ENCODE measurements around the gene HHATL.

The HHATL gene

DNA sequence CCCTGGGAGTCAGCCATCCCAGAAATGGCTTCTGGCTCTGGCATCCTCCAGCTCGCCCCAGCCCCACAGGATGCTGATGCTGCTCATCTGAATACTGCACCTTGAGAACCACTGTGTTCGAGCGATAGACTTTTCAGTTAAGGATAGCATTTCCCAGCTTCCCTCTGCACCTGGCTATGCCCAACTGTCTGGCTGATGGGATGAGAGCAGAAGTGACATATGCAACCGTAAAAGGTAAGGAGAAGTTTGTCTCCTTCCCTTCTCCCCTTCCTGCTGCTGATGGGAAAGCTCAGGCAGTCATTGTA is 9.7 kb upstream of the HHATL start:
- DNase-seq = no peak

DNA sequence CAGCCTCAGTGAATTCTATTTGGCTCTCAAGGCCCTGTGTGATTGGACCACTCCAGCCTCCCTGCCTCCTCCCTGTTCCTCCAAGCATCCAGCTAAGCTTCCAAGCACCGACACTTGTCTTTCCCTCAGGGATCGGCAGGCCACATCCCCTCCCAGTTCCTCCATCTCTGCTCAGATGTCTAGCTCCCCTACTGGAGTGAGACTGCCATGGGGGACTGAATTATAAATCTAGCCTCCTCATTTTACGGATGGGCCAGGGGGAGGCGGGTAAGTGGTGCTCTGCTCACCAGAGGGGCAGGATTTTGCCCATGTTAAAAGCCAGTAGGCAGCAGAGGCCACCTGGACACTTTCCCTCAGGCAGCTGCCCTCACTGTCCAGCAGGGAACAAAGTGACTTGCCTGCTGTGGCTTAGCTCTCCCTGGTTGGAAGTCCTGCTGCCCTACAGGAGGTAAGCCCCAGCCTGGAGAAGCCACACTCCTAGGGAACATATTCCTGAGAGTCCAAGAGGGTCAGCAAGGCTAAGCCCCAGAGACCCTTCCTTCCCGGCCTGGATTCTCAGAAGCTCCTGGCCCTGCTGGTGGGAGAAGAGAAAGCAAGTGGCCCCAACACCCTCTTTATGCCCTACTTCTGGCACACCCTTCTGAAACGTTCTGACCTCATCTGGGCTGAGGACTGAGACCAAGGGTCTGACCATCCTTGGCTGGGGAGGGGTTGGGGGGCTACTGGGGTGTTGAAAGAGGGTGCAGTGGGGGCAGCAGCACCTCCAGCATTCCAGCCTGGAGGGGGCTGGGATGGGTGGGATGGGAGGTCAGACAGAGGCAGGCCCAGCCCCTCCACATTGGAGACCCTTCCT is 9.1 kb upstream of the HHATL start:
- DNase-seq = no peak

DNA sequence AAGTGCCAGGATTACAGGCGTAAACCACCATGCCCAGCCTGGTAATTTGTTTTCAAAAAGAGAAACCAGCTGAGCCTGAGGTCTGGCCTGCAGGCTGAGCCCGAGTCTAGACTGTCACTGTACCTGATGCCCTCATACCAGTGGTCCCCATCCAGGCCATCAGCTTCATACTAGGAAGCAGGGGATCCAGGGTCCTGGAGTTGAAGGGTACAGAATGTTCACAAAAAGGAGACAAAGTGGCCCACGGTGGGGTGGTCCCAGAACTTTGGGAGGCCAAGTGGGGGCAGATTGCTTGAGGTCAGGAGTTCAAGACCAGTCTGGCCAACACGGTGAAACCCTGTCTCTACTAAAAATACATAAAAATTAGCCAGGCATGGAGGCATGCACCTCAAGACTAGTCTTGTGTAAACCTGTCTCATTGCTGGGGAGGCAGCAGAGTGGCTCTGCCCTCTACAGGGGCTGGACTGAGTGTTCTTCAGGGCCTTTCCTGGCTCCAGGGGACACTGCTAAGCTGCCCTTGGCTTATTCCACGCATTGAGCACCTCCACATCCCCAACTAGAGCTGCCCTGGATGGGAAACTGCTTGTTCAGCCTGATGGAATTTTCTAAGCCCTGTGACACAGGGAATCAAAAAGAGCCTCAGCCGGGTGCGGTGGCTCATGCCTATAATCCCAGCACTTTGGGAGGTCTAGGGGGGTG is 7.9 kb upstream of the HHATL start:
- DNase-seq = no peak

DNA sequence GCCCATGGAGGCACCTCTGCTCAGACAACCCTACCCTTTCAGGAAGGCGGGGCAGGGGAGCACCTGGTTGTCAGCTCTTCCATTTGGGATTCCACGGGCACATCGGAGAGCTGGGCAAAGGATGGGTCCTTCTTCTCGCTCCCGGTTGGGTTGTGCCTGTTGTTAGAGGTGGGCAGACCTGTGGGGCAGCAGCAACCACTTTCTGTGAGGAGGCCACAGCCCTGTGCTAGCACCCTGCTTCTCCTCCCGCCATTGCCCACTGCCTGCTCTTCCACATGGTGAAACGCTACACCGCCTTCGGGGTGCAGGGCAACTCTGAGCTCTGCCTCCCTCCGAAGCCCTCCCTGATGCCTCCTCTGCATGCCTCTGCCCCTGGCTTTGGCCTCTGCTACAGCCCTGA is 7.0 kb upstream of the HHATL start:
- no peak for DNase-seq

DNA sequence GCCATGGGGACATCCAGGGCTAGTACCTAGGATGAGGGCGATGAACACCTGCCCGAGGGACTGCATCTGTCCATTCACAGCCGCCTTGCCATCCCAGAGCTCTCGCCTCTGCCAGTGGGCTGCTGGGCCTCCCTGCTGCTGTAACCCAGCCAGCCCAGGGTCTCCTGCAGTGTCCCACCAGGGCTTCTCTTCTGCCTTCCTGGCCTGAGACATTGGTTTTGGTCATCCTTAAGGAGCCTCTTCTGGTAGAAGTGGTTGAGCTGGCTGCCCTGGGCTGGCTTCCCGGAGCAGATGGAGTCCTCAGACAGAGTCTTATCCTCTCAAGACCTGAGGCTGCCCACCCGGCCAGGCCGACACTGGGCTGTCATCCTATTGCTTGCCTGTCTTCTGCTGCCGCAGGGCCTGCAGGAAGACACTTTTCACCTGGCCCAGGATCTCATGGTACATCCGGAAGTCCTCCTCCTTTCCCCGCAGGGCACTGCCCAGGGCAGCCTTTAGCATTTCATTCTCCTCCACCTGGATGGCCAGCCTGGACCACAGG is 6.1 kb upstream of the HHATL start:
- no peak for DNase-seq

DNA sequence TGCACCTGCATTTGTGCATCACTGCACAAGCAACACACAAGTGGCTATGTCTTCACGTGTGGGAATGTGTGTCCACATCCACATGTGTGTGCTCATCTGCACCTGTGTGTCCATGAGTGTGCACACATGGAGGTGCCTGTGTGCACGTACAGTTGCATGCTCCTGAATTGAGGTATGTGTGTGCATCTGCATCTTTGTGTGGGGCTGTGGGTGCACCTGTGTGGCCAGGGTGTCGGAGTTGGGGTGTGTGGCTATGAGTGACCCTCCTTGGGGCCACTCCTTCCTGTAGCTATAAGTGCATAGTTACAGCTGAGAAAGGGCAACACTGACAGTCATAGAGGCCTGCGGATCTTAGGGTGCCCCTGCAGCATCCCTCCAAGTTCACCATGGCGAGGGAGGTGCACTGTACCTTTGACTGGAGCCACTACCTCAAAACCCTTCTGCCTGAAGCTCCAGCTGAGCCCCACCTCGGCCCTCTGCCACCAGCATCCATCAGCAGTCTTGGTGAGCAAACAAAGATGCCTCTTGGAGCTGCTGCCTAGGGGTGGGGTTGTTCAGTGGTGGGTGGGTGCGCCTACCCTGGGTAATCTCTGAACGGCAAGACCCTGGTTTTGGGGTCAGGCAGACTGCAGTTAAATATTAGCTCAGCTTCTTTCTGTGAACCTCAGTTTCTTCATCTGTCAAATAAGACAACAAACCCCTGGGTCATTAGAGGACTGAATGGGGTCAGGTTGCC is 5.2 kb upstream of the HHATL start:
- no peak for DNase-seq

DNA sequence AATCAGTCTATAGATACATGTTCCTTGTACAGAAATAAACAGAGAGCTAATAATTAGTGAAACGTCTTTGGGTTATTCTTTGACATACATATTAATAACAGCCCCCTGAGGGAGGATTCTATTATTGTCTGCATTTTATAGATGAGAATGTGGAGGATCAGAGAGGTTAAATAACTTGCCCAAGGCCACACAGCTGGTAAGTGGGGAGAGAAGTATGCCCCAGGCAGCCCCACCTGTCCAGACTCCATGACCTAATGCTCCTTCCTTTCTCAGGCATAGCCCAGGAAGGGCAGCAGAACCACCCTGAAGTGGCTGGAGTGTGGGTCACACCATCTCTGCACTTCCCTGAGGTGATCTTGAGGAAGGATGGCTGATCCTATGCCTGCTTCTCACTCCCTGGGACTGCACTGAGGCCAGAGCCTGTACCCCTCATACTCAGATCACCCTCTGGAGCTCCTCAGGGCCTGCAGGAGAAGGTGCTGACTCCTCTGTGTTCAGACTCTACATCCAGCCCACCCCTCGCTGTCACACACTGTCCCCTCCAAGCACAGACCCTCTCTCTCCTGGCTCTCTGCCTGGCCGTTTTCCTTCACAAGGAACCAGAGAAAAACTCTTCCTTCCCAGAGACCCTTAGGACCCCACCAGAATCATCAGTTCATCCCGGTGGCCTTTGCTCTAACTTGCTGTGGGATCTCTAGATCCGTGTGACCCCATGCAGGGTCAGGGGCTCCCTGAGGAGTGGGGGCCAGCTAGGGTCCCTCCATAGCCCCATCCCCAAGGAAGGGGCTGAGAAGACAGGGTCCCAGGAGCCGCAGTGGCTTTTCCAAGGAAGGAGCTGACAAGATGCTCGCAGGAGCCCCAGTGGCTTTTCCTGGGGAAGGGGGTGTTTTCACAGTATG is 4.4 kb upstream of the HHATL start:
- no peak for DNase-seq

DNA sequence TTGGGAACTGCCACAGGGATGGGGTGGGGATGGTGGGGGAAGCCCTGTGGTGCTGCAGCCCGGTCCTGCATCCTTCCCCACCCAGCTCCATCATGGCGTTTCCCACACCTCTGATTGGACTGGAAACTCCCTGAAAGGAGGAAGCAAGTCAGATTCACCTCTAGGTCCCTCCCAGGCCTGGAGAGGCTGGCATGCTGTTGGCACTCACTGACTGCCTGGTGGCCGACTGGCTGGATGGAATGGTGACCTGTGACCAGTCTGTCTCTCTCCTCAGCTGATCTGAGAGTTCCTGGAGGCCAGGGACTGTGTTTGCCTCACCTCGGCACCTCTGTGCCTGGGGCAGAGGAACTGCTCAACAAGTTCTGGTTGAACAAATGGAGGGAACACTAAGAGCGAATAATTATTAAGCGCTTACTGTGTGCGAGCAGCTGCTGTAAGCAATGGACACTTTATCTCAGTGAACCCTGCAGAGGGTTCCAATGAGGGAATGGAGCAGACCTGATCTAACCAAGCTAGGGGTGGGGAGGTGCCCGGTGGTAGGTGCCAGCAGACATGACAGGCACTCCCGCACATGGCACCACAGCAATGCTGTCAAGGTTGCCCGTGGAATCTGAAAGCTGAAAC is 3.5 kb upstream of the HHATL start:
- DNase-seq = no peak

DNA sequence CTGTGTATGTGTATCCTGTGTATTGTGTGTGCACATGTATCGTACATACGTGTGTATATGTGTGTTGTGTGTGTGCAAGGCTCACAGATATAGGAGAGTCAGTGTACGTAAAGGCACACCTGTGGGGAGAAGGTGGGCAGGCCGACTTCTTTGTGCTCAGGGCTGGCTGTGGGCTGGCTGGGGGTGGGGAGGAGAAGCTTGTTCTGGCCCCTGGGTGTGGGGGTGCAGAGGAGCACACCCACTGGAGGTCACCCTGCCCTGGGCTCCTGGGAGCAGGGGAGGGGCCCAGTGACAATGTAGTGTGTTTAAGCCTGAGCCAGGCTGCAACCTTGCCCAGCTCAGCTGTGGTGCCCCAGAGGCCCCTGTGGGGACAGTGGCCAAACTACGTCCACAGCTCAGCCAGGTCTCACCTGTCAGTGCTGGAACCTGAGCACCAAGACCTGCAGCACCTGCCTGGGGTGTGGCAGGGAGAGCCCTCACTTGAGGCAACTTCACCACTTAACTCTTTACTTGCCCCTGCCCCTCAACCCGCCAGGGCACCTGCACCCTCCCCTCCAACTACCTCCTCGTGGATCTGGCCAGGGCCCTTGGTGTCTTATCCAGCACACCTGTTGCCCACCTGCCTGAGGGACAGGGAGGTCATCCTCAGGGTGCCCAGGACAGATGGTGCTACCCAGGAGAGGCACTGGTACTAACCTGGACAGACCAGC is 2.6 kb upstream of the HHATL start:
- no peak for DNase-seq

DNA sequence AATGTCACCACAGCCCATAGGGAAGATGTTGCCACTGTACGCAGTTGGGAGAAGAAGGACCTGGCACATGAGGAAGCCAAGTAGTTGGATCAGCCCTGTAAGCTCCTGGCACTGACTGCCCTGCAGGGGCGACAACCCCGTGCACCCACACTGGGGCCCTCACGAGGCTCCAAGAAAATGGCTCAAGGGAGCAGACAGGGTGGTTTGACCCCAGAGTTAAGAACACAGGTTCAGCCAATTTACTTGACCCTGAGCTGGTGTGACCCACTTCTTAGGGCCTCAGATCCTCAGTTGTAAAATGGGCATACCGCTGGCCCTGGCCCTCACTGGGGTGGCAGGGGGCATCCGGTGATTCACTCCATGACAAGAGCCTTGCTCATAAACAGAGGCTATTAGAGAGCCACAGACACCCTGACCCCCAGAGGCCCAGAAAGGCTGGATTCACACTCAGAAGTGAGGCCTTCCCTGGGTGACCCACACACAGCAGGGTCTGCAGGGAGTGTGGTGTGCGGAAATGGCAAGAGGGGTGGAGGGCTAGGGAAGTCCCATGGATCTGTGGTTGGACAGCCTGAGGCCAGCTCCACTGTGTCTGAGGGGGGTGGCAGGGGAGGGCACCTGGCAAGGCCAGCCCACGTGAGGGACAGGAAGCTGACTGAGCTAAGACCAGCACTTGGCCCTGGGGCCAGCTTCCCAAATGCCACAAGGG is 1.7 kb upstream of the HHATL start:
- DNase-seq = no peak

DNA sequence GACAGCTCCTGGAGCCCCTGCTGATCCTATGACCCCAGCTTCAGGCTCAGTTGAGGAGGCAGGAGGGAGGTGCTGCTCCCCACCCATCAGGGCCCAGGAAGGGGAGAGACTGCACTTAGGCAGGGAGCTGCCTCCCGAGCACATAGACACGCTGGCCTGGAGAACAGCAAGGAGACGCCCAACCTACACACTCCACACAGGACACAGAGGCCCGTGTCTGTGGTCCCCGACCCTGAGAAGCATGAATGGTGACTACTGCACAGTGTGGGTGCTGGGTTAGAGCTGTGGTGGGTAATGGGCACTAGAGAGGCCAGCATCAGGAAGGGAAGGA is 1.1 kb upstream of the HHATL start:
- no peak for DNase-seq

DNA sequence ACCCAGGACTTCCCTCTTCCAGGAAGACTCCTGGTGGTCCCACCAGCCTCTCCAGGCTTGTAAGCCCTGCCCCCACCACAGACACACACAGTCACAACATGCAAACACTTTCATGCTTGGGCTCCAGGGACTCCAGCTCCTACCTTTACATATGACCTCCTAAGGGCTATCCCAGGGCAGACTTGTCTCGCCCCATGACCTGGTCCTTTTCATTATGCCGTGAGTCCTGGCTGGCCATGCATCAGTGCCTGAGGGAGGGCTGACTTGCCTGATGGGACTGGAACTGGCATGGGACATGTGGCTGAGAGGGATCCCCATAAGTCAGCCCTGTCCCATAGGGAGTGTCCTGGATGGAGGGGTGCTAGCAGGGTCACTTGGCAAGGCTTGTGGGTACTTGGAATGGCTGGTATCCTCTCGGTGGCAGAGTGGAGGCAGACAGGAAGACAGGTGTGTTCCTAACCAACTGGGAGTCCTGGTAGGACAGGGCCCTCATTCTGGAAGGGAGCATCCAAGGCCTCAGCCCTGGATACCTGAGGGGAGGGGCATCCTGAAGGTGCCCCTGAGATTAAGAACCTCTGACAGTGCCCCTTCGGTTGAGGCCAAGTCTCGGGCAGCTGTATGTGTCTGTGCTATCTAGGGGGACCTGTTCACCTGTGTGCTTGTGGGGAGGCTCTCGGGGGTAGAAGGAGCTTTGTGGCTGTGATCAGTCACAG is 540 bp upstream of the HHATL start:
- no peak for DNase-seq

DNA sequence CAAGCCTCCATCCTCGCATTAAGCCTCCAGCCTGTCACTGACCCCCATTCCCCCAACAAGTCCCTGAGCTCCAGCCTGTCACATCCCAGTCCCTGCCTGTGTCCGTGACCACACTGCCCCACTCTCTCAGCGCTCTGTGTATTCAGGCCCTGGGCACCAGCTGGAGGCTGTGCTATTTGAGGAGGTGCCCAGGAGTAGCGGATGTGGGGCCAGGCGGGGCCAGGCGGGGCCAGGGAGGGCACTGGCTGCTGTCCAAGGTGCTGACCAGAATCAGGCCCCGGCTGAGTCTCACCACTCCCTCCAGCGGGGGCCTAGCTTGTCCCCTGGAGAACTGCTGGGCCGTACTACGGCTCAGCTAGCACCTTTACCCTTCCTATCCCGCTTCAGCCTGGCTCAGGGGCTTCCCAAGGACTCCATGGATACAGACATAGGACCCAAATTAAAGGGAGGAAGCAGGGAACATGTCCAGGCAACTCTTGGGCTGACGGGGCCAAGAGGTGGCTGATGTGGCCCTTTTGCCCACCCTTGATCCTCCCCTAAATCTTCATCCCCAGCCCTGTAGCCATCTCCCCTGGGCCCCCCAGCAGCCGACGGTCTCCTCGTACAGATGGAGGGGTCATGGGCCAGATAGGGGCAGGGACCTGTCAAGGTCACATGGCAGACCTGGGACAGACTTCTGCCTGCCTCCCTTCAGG is 1.1 kb downstream of the HHATL start:
- peak; percentile 27 for DNase-seq

DNA sequence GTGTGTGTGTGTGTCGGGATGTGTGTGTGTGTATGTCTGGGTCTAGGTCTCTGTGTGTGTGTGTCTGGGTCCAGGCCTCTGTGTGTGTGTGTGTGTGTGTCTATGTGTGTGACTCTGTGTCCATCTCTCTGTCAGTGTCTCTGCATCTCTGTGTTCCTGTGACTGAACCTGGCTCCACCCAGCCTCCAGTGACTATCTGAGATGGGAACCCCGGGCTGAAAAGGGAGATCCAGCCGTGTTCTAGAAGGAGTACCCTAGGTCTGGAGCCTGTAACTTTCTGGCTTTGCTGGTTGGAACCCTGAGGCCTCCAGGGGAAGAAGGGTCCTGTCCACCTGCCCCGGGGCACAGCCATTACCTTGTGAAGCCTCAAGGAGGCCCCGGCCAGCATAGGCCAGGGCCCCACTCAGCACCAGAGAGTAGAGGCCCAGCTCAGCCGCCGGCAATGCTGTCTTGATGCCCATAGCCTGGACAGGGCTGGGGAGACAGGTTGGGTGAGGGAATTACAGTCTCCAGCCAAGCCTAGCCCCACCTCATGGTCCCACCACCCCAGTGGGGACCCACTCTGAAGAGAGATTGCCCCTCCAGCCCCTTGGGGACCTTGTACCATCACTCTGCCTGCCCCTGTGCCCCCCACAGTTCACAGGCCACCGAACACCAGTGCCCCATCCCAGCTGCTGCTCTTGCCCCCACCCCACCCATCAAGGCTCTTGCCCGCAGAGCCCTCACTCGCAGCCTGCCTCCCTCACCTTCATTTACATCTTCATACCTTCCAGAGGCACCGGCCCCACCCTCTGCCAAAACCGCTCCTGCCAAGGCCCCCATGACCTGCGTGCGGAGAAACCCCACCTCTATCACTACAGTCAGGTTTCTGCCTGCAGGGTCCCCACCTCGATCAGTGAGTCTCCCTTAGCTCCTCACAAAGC is 2.0 kb downstream of the HHATL start:
- DNase-seq = no peak

DNA sequence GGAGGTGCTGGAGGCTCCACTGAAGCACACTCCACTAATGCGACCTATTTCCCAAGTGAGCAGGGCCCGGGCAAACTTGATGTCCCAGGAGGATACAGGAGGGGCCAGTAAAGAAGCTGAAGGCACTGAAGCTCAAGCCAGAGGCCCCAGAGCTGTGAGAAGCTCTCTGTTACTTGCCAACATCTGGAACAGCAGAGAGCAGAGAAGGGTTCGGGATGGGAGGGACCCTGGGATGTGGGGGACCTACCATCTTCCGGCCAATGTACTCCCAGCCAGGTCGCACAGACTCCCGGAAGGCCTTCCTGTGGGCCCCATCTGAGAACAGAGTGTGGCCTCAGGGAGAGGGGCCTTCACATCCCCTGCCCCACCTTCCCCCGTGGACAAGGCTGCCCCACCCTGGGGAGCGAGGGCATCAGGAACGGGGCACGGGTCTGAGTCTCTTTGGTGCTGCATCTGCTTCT is 3.1 kb downstream of the HHATL start:
- no peak for DNase-seq

DNA sequence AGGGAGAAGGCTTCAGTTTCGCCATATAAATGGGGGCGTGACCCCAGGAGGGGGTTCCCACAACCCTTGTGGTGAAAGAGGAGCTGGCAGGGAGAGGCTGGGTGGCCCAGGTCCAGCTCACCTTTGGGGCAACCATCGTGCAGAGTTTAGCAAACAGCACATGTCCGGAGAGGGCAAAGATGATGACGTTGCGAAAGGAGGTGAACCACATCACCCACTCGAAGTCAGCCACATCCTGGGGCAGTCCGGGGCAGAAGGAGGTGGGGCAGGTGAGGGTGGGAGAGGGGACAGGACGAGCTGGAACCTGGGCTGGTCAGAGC is 3.7 kb downstream of the HHATL start:
- DNase-seq = no peak

DNA sequence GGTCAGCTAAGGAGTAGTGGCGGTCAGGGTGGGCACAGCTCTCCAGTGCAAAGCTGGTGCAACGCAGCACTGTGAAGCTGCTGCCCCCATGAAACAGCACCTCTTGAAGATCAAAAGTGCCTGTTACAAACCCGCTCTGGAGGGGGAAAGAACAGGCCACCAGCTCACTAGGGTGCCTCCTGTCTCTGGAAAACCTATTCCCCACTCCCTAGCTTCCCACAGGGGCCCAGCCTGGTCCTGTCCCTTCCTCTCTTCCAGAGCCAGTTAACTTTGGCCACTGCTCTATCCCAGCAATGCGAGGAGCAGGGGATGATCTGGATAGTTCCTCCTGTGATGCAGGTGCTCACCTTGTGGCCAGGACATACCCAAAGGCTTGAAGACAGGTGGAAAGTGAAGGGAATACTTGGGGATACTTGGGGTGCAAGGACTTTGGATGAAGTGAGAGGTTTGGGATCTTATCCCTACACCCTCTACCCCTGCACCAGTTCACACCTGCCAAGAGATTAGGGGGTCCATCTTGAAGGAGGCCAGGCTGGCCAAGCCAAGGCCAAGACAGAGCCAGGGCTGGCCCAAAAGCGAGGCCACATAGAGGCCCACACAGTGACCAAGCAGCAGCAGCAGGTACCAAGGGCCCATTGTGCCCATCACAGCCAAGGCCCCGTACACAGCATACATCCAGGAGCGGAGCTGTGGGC is 4.2 kb downstream of the HHATL start:
- DNase-seq = no peak
